GM12892 (cell line): ENCODE results near the gene PRKAR1B.

Source experiments
- POLR2A ChIP-seq: IDR thresholded peaks from 2 replicates; pipeline ENCODE4 v1.6.1; 2011; ENCODE audit warnings: low read depth, low read length, control low read depth
- POLR2AphosphoS5 ChIP-seq: IDR thresholded peaks from 2 replicates; pipeline ENCODE4 v1.6.1; 2011; ENCODE audit warnings: low read depth, low read length, control low read depth
- TAF1 ChIP-seq: IDR thresholded peaks from 2 replicates; pipeline ENCODE4 v1.6.1; 2011; ENCODE audit warnings: low read depth, mild to moderate bottlenecking, control low read depth, low read length, borderline replicate concordance

DNA sequence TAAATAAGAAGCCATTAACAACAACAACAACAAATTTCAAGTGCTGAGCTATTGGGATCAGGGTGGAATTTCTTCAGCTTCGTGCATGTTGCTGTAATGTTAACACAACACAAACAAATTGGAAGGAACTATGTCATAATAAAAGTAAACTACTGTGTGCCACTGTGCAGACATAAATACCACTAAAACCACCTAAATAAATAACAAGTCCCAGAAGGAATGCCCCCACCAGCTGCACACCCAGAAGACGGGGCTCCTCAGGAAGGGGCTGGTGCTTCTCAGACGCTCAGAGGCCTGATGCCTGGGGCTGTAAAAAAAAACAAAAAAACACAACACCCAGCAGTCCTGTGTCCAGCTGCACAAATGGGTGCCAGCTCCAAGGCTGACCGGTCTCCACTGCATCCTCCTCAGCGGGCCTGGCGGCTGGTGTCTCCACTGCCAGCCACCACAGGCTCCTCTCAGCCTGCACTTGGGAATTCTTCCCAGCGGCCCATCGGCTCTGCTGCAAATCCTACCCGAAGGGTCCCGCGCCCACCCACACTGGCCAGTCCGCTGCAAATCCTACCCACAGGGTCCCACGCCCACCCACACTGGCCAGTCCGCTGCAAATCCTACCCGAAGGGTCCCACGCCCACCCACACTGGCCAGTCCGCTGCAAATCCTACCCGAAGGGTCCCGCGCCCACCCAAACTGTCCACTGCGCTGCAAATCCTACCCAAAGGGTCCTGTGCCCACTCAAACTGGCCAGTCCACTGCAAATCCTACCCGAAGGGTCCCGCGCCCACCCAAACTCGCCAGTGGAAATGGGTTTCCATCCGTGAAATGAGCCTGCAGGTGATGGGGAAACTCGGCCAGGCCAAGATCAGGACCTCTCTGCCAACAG is 36.4 kb downstream of the PRKAR1B start:
- TF ChIP-seq POLR2A = no peak
- no peak for TF ChIP-seq TAF1
- TF ChIP-seq POLR2AphosphoS5 = no peak
